Measurements from ENCODE around the gene NR5A2. TPM values are rescaled to one million over a fixed set of nuclear protein-coding genes. Genes with fewer than 3 reads are reported as not detected.
A peak's percentile ranks its signal among the peaks of the same experiment; 100 is the strongest.

NR5A2 gene
- 1 to 10 TPM; 1.8 to 2.8 TPM for total RNA-seq
- 1 to 10 TPM; 1.7 to 3.4 TPM for polyA plus RNA-seq (ENCODE audit: insufficient read length in 2 of 2)
- long read RNA-seq, donor 1: 0 reads
- long read RNA-seq, donor 2: 0 reads
- long read RNA-seq, donor 3: 0 reads
- long read RNA-seq, donor 4: 0 reads

- H3K27ac ChIP-seq (ENCODE audit: low read depth, low read length): no peak within 1 kb of the TSS
- H3K27me3 ChIP-seq (ENCODE audit: control insufficient read depth, insufficient read depth, low read length): peaks cover 41% of the 10 kb centered on the region
- WGBS (ENCODE audit: insufficient coverage): no CpG with 5 or more reads among the region's 1 CpG
- DNase-seq (ENCODE audit: low read depth in 4 of 6, low spot score in 6 of 6): no peak
- H3K4me1 ChIP-seq (ENCODE audit: control insufficient read depth, insufficient read depth, low read length): peaks cover 8% of the 10 kb centered on the region
- no peaks in the 10 kb centered on the region for H3K36me3 ChIP-seq (ENCODE audit: control insufficient read depth, insufficient read depth, low read length)
- H3K4me3 ChIP-seq (ENCODE audit: low read depth, low read length): no peak within 1 kb of the TSS
- no peaks in the 10 kb centered on the region for H3K9me3 ChIP-seq (ENCODE audit: control insufficient read depth, insufficient read depth, low read length)
These were observed at the start of gene NR5A2 for GRCh38 chr1:200027264-200027823. TSS of gene NR5A2 (plus strand) at chr1:200027710. CDS start at chr1:200027848, 138 bp downstream.

- Histone ChIP-seq H3K9me3 (ENCODE audit: control insufficient read depth, insufficient read depth, low read length) (no peaks in the 10 kb centered on the region), H3K4me1 (ENCODE audit: control insufficient read depth, insufficient read depth, low read length) (no peaks in the 10 kb centered on the region), H3K27me3 (ENCODE audit: control insufficient read depth, insufficient read depth, low read length) (no peaks in the 10 kb centered on the region), H3K27ac (ENCODE audit: low read depth, low read length) (no peak overlapping the region), H3K4me3 (ENCODE audit: low read depth, low read length) (no peak overlapping the region), H3K36me3 (ENCODE audit: control insufficient read depth, insufficient read depth, low read length) (no peaks in the 10 kb centered on the region)
- 46% methylated on average over 3 of the region's 7 CpGs for WGBS (ENCODE audit: insufficient coverage)
- DNase-seq (ENCODE audit: low read depth in 4 of 6, low spot score in 6 of 6): no peak
These were observed 49.0 kb upstream of the NR5A2 start for GRCh38 chr1:199978408-199978940.

DNA sequence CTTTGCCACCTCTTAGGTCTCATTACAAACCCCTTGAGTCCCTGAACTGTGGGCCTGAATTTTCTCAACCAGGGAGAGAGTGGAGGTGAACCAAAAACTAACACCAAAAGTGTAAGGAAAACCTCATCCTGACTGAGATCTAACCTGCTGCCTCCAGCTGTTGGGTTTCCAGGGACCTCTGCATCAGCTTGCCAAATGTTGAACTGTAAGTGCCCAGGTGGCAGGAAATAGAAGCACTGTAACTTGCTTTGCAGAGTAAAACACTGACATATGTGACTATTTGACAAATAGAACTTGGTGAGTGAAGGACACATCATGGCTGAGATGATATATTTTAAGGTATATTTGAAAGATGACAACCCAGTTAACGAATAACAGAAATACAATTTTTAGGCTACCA is 48.4 kb upstream of the NR5A2 start:
- Histone ChIP-seq H3K4me1 (ENCODE audit: control insufficient read depth, insufficient read depth, low read length) (no peaks in the 10 kb centered on the region), H3K9me3 (ENCODE audit: control insufficient read depth, insufficient read depth, low read length) (no peaks in the 10 kb centered on the region), H3K27ac (ENCODE audit: low read depth, low read length) (no peak overlapping the region), H3K36me3 (ENCODE audit: control insufficient read depth, insufficient read depth, low read length) (no peaks in the 10 kb centered on the region), H3K27me3 (ENCODE audit: control insufficient read depth, insufficient read depth, low read length) (no peaks in the 10 kb centered on the region), H3K4me3 (ENCODE audit: low read depth, low read length) (no peak overlapping the region)
- WGBS (ENCODE audit: insufficient coverage): no CpG with 5 or more reads among the region's 1 CpG
- DNase-seq (ENCODE audit: low read depth in 4 of 6, low spot score in 6 of 6): peak in 1 of 6 donors; percentile 4

GRCh38 chr1:199981584-199981983 is 45.9 kb upstream of the NR5A2 start:
- WGBS (ENCODE audit: insufficient coverage): 100% methylated on average over 1 of the region's 1 CpG
- Histone ChIP-seq H3K27me3 (ENCODE audit: control insufficient read depth, insufficient read depth, low read length) (no peaks in the 10 kb centered on the region), H3K27ac (ENCODE audit: low read depth, low read length) (no peak overlapping the region), H3K9me3 (ENCODE audit: control insufficient read depth, insufficient read depth, low read length) (no peaks in the 10 kb centered on the region), H3K4me3 (ENCODE audit: low read depth, low read length) (no peak overlapping the region), H3K4me1 (ENCODE audit: control insufficient read depth, insufficient read depth, low read length) (no peaks in the 10 kb centered on the region), H3K36me3 (ENCODE audit: control insufficient read depth, insufficient read depth, low read length) (no peaks in the 10 kb centered on the region)
- no peak for DNase-seq (ENCODE audit: low read depth in 4 of 6, low spot score in 6 of 6)

GRCh38 chr1:199982606-199983005 is 44.9 kb upstream of the NR5A2 start:
- no peak for DNase-seq (ENCODE audit: low read depth in 4 of 6, low spot score in 6 of 6)
- Histone ChIP-seq H3K27ac (ENCODE audit: low read depth, low read length) (no peak overlapping the region), H3K9me3 (ENCODE audit: control insufficient read depth, insufficient read depth, low read length) (no peaks in the 10 kb centered on the region), H3K4me3 (ENCODE audit: low read depth, low read length) (no peak overlapping the region), H3K36me3 (ENCODE audit: control insufficient read depth, insufficient read depth, low read length) (no peaks in the 10 kb centered on the region), H3K4me1 (ENCODE audit: control insufficient read depth, insufficient read depth, low read length) (no peaks in the 10 kb centered on the region), H3K27me3 (ENCODE audit: control insufficient read depth, insufficient read depth, low read length) (no peaks in the 10 kb centered on the region)
- WGBS (ENCODE audit: insufficient coverage): 93% methylated on average over 6 of the region's 6 CpGs

GRCh38 chr1:199983531-199983930 is 44.0 kb upstream of the NR5A2 start:
- WGBS (ENCODE audit: insufficient coverage): 83% methylated on average over 3 of the region's 3 CpGs
- Histone ChIP-seq H3K27ac (ENCODE audit: low read depth, low read length) (no peak overlapping the region), H3K9me3 (ENCODE audit: control insufficient read depth, insufficient read depth, low read length) (no peaks in the 10 kb centered on the region), H3K36me3 (ENCODE audit: control insufficient read depth, insufficient read depth, low read length) (no peaks in the 10 kb centered on the region), H3K27me3 (ENCODE audit: control insufficient read depth, insufficient read depth, low read length) (no peaks in the 10 kb centered on the region), H3K4me3 (ENCODE audit: low read depth, low read length) (no peak overlapping the region), H3K4me1 (ENCODE audit: control insufficient read depth, insufficient read depth, low read length) (no peaks in the 10 kb centered on the region)
- DNase-seq (ENCODE audit: low read depth in 4 of 6, low spot score in 6 of 6): no peak

- 20% methylated on average over 2 of the region's 3 CpGs for WGBS (ENCODE audit: insufficient coverage)
These were observed 32.3 kb upstream of the NR5A2 start for GRCh38 chr1:199995096-199995685.

GRCh38 chr1:200005165-200005564 is 22.3 kb upstream of the NR5A2 start:
- H3K4me1 ChIP-seq (ENCODE audit: control insufficient read depth, insufficient read depth, low read length): no peaks in the 10 kb centered on the region
- DNase-seq (ENCODE audit: low read depth in 4 of 6, low spot score in 6 of 6): no peak
- H3K36me3 ChIP-seq (ENCODE audit: control insufficient read depth, insufficient read depth, low read length): no peaks in the 10 kb centered on the region
- no peak overlapping the region for H3K27ac ChIP-seq (ENCODE audit: low read depth, low read length)
- H3K4me3 ChIP-seq (ENCODE audit: low read depth, low read length): no peak overlapping the region
- no peaks in the 10 kb centered on the region for H3K9me3 ChIP-seq (ENCODE audit: control insufficient read depth, insufficient read depth, low read length)
- no peaks in the 10 kb centered on the region for H3K27me3 ChIP-seq (ENCODE audit: control insufficient read depth, insufficient read depth, low read length)
- 90% methylated on average over 2 of the region's 6 CpGs for WGBS (ENCODE audit: insufficient coverage)

More at GRCh38 chr1:199995096-199995685, 32.3 kb upstream of the NR5A2 start:
- Histone ChIP-seq H3K4me1 (ENCODE audit: control insufficient read depth, insufficient read depth, low read length) (no peaks in the 10 kb centered on the region), H3K9me3 (ENCODE audit: control insufficient read depth, insufficient read depth, low read length) (no peaks in the 10 kb centered on the region), H3K36me3 (ENCODE audit: control insufficient read depth, insufficient read depth, low read length) (no peaks in the 10 kb centered on the region), H3K4me3 (ENCODE audit: low read depth, low read length) (no peak overlapping the region), H3K27ac (ENCODE audit: low read depth, low read length) (no peak overlapping the region), H3K27me3 (ENCODE audit: control insufficient read depth, insufficient read depth, low read length) (no peaks in the 10 kb centered on the region)
- DNase-seq (ENCODE audit: low read depth in 4 of 6, low spot score in 6 of 6): no peak

GRCh38 chr1:200006711-200007110 is 20.8 kb upstream of the NR5A2 start:
- WGBS (ENCODE audit: insufficient coverage): no CpG with 5 or more reads among the region's 3 CpGs
- H3K27me3 ChIP-seq (ENCODE audit: control insufficient read depth, insufficient read depth, low read length): no peaks in the 10 kb centered on the region
- H3K27ac ChIP-seq (ENCODE audit: low read depth, low read length): no peak overlapping the region
- no peaks in the 10 kb centered on the region for H3K36me3 ChIP-seq (ENCODE audit: control insufficient read depth, insufficient read depth, low read length)
- no peak overlapping the region for H3K4me3 ChIP-seq (ENCODE audit: low read depth, low read length)
- H3K4me1 ChIP-seq (ENCODE audit: control insufficient read depth, insufficient read depth, low read length): no peaks in the 10 kb centered on the region
- H3K9me3 ChIP-seq (ENCODE audit: control insufficient read depth, insufficient read depth, low read length): no peaks in the 10 kb centered on the region
- DNase-seq (ENCODE audit: low read depth in 4 of 6, low spot score in 6 of 6): no peak

DNA sequence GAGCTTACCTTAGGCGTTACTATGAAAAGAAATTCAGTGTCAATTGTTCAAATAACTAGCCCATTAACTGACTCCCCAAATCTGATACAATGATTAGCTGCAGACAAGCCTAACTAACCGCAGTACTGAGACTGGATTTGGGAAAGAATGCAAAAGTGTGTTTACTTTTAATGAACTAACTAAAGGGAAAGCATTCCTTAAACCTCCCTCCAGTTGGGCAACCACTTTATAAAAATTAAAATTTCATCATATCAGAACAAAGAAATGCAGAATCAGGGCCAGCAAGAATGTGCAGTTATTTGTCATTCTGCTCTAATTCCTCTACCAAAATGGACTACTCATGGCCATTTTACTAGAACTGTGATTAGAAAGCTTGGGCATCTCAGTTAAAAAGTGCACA is 11.7 kb upstream of the NR5A2 start:
- no CpG with 5 or more reads among the region's 2 CpGs for WGBS (ENCODE audit: insufficient coverage)
- no peak overlapping the region for H3K4me3 ChIP-seq (ENCODE audit: low read depth, low read length)
- DNase-seq (ENCODE audit: low read depth in 4 of 6, low spot score in 6 of 6): no peak
- no peaks in the 10 kb centered on the region for H3K36me3 ChIP-seq (ENCODE audit: control insufficient read depth, insufficient read depth, low read length)
- H3K27me3 ChIP-seq (ENCODE audit: control insufficient read depth, insufficient read depth, low read length): no peaks in the 10 kb centered on the region
- no peak overlapping the region for H3K27ac ChIP-seq (ENCODE audit: low read depth, low read length)
- H3K4me1 ChIP-seq (ENCODE audit: control insufficient read depth, insufficient read depth, low read length): no peaks in the 10 kb centered on the region
- no peaks in the 10 kb centered on the region for H3K9me3 ChIP-seq (ENCODE audit: control insufficient read depth, insufficient read depth, low read length)
